Transverse colon (tissue), 4 donors: Measurements from ENCODE around the gene ZNF248.

Source experiments
- POLR2A ChIP-seq: fragments of 450-650 bp; IDR thresholded peaks from one replicate; pipeline ENCODE4 v1.6.1; 2016; ENCODE audit warnings: antibody characterized with exemption, mild to moderate bottlenecking, moderate library complexity
- POLR2AphosphoS5 ChIP-seq, 3 donors: sonication (generic); formaldehyde crosslinking; IDR thresholded peaks; one replicate each; pipeline ENCODE4 v1.6.1; 2016; ENCODE audit warnings: antibody characterized with exemption in 3 of 3
- TF ChIP-seq, protein P1 (sequence below), 5 experiments: fragments of 200-600 bp in 3 of 5; fragments of 450-650 bp in 2 of 5; sonication (generic) in 3 of 5; IDR thresholded peaks; 1 replicate in 2 of 5; 2 replicates in 3 of 5; pipeline ENCODE4 v1.5.1; 2016 to 2017; ENCODE audit warnings: antibody characterized with exemption in 5 of 5, inconsistent platforms in 3 of 5, mild to moderate bottlenecking in 2 of 5, moderate library complexity in 1 of 5

DNA sequence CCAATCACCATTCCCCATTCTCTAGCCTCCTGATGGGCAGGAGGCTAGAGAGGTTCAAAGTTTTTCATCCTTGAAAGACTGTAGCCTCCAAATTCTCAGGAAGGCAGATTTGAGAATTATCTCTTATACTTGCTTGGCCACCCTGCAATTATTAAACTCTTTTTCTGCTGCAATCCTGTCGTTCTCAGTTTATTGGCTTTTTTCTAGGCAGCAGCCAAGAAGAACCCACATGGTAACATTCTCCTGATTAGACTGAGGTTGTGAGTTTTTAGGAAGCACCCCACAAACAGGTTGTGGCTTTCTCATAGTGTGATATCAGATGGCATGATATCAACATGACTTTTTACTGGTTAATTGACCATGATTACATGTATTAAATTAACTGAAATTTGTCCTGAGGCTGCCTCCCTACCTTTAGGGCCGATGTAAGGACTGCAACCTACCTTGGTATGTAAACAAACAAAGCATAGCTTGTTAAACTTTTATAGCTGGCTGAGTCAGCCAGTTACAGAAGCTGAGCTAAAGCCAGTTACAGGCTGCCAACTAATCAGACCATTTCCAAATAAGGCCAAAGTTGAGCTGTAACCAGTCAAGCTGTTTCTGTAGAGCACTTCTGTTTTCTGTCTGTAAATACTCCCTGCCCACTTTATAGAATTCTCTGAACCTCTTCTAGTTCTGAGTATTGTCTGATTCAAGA lies 3.2 kb upstream of the ZNF248 start:
- TF ChIP-seq POLR2A: no peak
- TF ChIP-seq, protein P1, sequence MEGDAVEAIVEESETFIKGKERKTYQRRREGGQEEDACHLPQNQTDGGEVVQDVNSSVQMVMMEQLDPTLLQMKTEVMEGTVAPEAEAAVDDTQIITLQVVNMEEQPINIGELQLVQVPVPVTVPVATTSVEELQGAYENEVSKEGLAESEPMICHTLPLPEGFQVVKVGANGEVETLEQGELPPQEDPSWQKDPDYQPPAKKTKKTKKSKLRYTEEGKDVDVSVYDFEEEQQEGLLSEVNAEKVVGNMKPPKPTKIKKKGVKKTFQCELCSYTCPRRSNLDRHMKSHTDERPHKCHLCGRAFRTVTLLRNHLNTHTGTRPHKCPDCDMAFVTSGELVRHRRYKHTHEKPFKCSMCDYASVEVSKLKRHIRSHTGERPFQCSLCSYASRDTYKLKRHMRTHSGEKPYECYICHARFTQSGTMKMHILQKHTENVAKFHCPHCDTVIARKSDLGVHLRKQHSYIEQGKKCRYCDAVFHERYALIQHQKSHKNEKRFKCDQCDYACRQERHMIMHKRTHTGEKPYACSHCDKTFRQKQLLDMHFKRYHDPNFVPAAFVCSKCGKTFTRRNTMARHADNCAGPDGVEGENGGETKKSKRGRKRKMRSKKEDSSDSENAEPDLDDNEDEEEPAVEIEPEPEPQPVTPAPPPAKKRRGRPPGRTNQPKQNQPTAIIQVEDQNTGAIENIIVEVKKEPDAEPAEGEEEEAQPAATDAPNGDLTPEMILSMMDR (IDR thresholded peaks at IDR 0.05): no peak
- peak; percentile 10 to 61 (median 56) for TF ChIP-seq POLR2AphosphoS5 (IDR thresholded peaks at IDR 0.05)
